Activated T-helper 1 cell treated with anti-CD3 and anti-CD28 coated beads, Interleukin-2, amount 50 U/mL, for 16 hours (primary cell): Measurements from ENCODE around the gene CYTH1.

Source experiments
- DNase-seq, 2 donors: peaks; one replicate each; pipeline ENCODE4 v3.0.0-alpha.2; 2020; ENCODE audit warnings: low read depth in 1 of 2, low spot score in 1 of 2

Gene CYTH1

GRCh38 chr17:78805301-78805700 is 23.2 kb upstream of the CYTH1 start:
- DNase-seq: peak; percentile 59 to 75

GRCh38 chr17:78804777-78805176 is 22.7 kb upstream of the CYTH1 start:
- DNase-seq: no peak

GRCh38 chr17:78803186-78803845 is 21.2 kb upstream of the CYTH1 start:
- no peak for DNase-seq

GRCh38 chr17:78802459-78802858 is 20.4 kb upstream of the CYTH1 start:
- no peak for DNase-seq

- DNase-seq: no peak
Observed at GRCh38 chr17:78802008-78802407, 19.9 kb upstream of the CYTH1 start.

- DNase-seq: no peak
Observed at GRCh38 chr17:78800132-78800931, 18.3 kb upstream of the CYTH1 start.

- no peak for DNase-seq
Observed at GRCh38 chr17:78798695-78799559, 16.9 kb upstream of the CYTH1 start.

- no peak for DNase-seq
Observed at GRCh38 chr17:78797691-78798585, 15.9 kb upstream of the CYTH1 start.

GRCh38 chr17:78797213-78797612 is 15.1 kb upstream of the CYTH1 start:
- no peak for DNase-seq

GRCh38 chr17:78796517-78796900 is 14.4 kb upstream of the CYTH1 start:
- DNase-seq: no peak

GRCh38 chr17:78795861-78796516 is 13.9 kb upstream of the CYTH1 start:
- DNase-seq: no peak

- DNase-seq: no peak
Observed at GRCh38 chr17:78794864-78795640, 13.0 kb upstream of the CYTH1 start.

- no peak for DNase-seq
Observed at GRCh38 chr17:78794399-78794798, 12.3 kb upstream of the CYTH1 start.

GRCh38 chr17:78793968-78794367 is 11.9 kb upstream of the CYTH1 start:
- no peak for DNase-seq

GRCh38 chr17:78793415-78793814 is 11.3 kb upstream of the CYTH1 start:
- no peak for DNase-seq

GRCh38 chr17:78791840-78792709 is 10.0 kb upstream of the CYTH1 start:
- DNase-seq: no peak

- no peak for DNase-seq
Observed at GRCh38 chr17:78790552-78790951, 8.5 kb upstream of the CYTH1 start.

- peak in 1 of 2 donors; percentile 39 for DNase-seq
Observed at GRCh38 chr17:78789663-78790181, 7.6 kb upstream of the CYTH1 start.
